ENCODE data around the gene FRAS1.
"Not testable (repeated sequence)": the region's sequence is repeated elsewhere in the genome, so short reads cannot be mapped to it uniquely, and the experiment has no call there.

Gene FRAS1

GRCh38 chr4:78057135-78057599, at the start of gene FRAS1:
Gene FRAS1 (plus strand): TSS chr4:78057323. CDS start chr4:78058010, 687 bp downstream.
- no peak for DNase-seq (ENCODE audit: low read depth in 1 of 2, low spot score in 1 of 2)

GRCh38 chr4:78011003-78011402, 46.1 kb upstream of the FRAS1 start:
- DNase-seq (ENCODE audit: low read depth in 1 of 2, low spot score in 1 of 2): not testable (repeated sequence)

- no peak for DNase-seq (ENCODE audit: low read depth in 1 of 2, low spot score in 1 of 2)
These were observed 41.9 kb upstream of the FRAS1 start for GRCh38 chr4:78014889-78015886.

- DNase-seq (ENCODE audit: low read depth in 1 of 2, low spot score in 1 of 2): no peak
These were observed 38.7 kb upstream of the FRAS1 start for GRCh38 chr4:78018271-78019049.

- DNase-seq (ENCODE audit: low read depth in 1 of 2, low spot score in 1 of 2): no peak
These were observed 37.7 kb upstream of the FRAS1 start for GRCh38 chr4:78019414-78019813.

GRCh38 chr4:78020677-78021076, 36.4 kb upstream of the FRAS1 start:
- DNase-seq (ENCODE audit: low read depth in 1 of 2, low spot score in 1 of 2): no peak

- no peak for DNase-seq (ENCODE audit: low read depth in 1 of 2, low spot score in 1 of 2)
These were observed 34.6 kb upstream of the FRAS1 start for GRCh38 chr4:78022517-78022916.

- no peak for DNase-seq (ENCODE audit: low read depth in 1 of 2, low spot score in 1 of 2)
These were observed 33.0 kb upstream of the FRAS1 start for GRCh38 chr4:78024085-78024484.

- no peak for DNase-seq (ENCODE audit: low read depth in 1 of 2, low spot score in 1 of 2)
These were observed 32.5 kb upstream of the FRAS1 start for GRCh38 chr4:78024576-78025091.

- no peak for DNase-seq (ENCODE audit: low read depth in 1 of 2, low spot score in 1 of 2)
These were observed 25.6 kb upstream of the FRAS1 start for GRCh38 chr4:78031417-78031950.

- DNase-seq (ENCODE audit: low read depth in 1 of 2, low spot score in 1 of 2): no peak
These were observed 24.7 kb upstream of the FRAS1 start for GRCh38 chr4:78032446-78032845.

GRCh38 chr4:78032929-78033328, 24.2 kb upstream of the FRAS1 start:
- no peak for DNase-seq (ENCODE audit: low read depth in 1 of 2, low spot score in 1 of 2)

- no peak for DNase-seq (ENCODE audit: low read depth in 1 of 2, low spot score in 1 of 2)
These were observed 23.3 kb upstream of the FRAS1 start for GRCh38 chr4:78033861-78034260.

- DNase-seq (ENCODE audit: low read depth in 1 of 2, low spot score in 1 of 2): no peak
These were observed 18.4 kb upstream of the FRAS1 start for GRCh38 chr4:78038704-78039103.

GRCh38 chr4:78039678-78040077, 17.4 kb upstream of the FRAS1 start:
- no peak for DNase-seq (ENCODE audit: low read depth in 1 of 2, low spot score in 1 of 2)

GRCh38 chr4:78040431-78040830, 16.7 kb upstream of the FRAS1 start:
- no peak for DNase-seq (ENCODE audit: low read depth in 1 of 2, low spot score in 1 of 2)

- DNase-seq (ENCODE audit: low read depth in 1 of 2, low spot score in 1 of 2): no peak
These were observed 9.8 kb upstream of the FRAS1 start for GRCh38 chr4:78047366-78047765.

- DNase-seq (ENCODE audit: low read depth in 1 of 2, low spot score in 1 of 2): no peak
These were observed 626 bp upstream of the FRAS1 start for GRCh38 chr4:78056265-78057129.

GRCh38 chr4:78057600-78058550, 752 bp downstream of the FRAS1 start:
- DNase-seq (ENCODE audit: low read depth in 1 of 2, low spot score in 1 of 2): no peak
